HepG2 (cell line): Measurements from ENCODE around the gene DNAJB8. TPM values are rescaled to one million over a fixed set of nuclear protein-coding genes. Genes with fewer than 3 reads are reported as not detected.
A peak's percentile ranks its signal among the peaks of the same experiment; 100 is the strongest.

ENCODE experiments used
- ATAC-seq: fragments of 200-7000 bp; cut with Tn5 transposase; 3 replicates; pipeline ENCODE4 v1.9.1; 2020; ENCODE audit warnings: mild to moderate bottlenecking, moderate library complexity
- BruUV-seq: library from RNA; stranded (reverse); fragments of 400-500 nt; replicated peaks from 2 replicates; lab custom pipeline; 2021; lab: Mats Ljungman, UMichigan
- CTCF ChIA-PET: fragments of 300-600 bp; formaldehyde crosslinking; extraction: SDS; loops from one replicate; lab custom pipeline; 2021; ENCODE audit warnings: low total read pairs, inconsistent platforms, low intra/inter-chr PET ratio; lab: Yijun Ruan, JAX
- POLR2A ChIA-PET: fragments of 350-600 bp; sonication (Branson Sonifier 250); formaldehyde crosslinking; loops from one replicate; lab custom pipeline; 2020; ENCODE audit warnings: antibody characterized with exemption, inconsistent platforms; lab: Yijun Ruan, JAX
- DNase-seq: peaks from one replicate; pipeline ENCODE4 v3.0.0-alpha.2; 2015; ENCODE audit warnings: low spot score
- FAIRE-seq: peaks from 3 replicates; lab custom pipeline; 2011; peaks lifted over from hg19 to GRCh38; lab: Jason Lieb, UNC
- H2AFZ ChIP-seq: one replicate; pipeline ENCODE4 v1.6.1; 2011; ENCODE audit warnings: low read length, inconsistent platforms
- H3K27ac ChIP-seq: fragments of 300-600 bp; 3 replicates; pipeline ENCODE4 v1.8.0; 2011; ENCODE audit warnings: mixed run types, mild to moderate bottlenecking, mixed read lengths, low read length, inconsistent platforms; ENCODE audit not compliant: insufficient read depth; ENCODE audit errors: extremely low read length
- H3K27me3 ChIP-seq, 2 experiments: fragments of 200-600 bp in 1 of 2; 2 replicates in 1 of 2; 3 replicates in 1 of 2; pipeline versions ENCODE4 v1.6.0 to v1.8.0; 2011; ENCODE audit warnings: low read length in 2 of 2, mild to moderate bottlenecking in 2 of 2, moderate library complexity in 2 of 2, inconsistent platforms in 1 of 2; ENCODE audit not compliant: insufficient read depth in 2 of 2, control insufficient read depth in 1 of 2
- H3K36me3 ChIP-seq, 2 experiments: fragments of 200-600 bp in 1 of 2; replicated peaks in 1 of 2; 2 replicates in 1 of 2; 3 replicates in 1 of 2; pipeline versions ENCODE4 v1.5.1 to v1.8.0; 2011; ENCODE audit warnings: low read length in 2 of 2, inconsistent platforms in 1 of 2; ENCODE audit not compliant: insufficient read depth in 2 of 2, control insufficient read depth in 1 of 2
- H3K4me1 ChIP-seq: 2 replicates; pipeline ENCODE4 v1.5.1; 2012; ENCODE audit warnings: low read length, inconsistent platforms; ENCODE audit not compliant: insufficient read depth
- H3K4me2 ChIP-seq: 2 replicates; pipeline ENCODE4 v1.6.0; 2011; ENCODE audit warnings: low read depth, low read length, inconsistent platforms
- H3K4me3 ChIP-seq, 3 experiments: fragments of 200-600 bp in 1 of 3; sonication (generic), shearing (Covaris generic) in 1 of 3; replicated peaks in 1 of 3; 2 replicates each; pipeline ENCODE4 v1.5.1; 2011 to 2016; ENCODE audit warnings: low read length in 3 of 3, inconsistent platforms in 2 of 3, low read depth in 2 of 3, mild to moderate bottlenecking in 2 of 3, control low read depth in 1 of 3, mixed read lengths in 1 of 3; ENCODE audit not compliant: insufficient read depth in 1 of 3
- H3K79me2 ChIP-seq: one replicate; pipeline ENCODE4 v1.6.1; 2011; ENCODE audit warnings: low read length, inconsistent platforms; ENCODE audit not compliant: insufficient read depth
- H3K9ac ChIP-seq: 2 replicates; pipeline ENCODE4 v1.6.0; 2011; ENCODE audit warnings: mild to moderate bottlenecking, low read depth, low read length, inconsistent platforms; ENCODE audit not compliant: insufficient read depth
- H3K9me3 ChIP-seq: 2 replicates; pipeline ENCODE4 v1.5.1; 2012; ENCODE audit warnings: mild to moderate bottlenecking, low read length
- H4K20me1 ChIP-seq: 2 replicates; pipeline ENCODE4 v1.6.0; 2011; ENCODE audit warnings: inconsistent platforms, mild to moderate bottlenecking, low read length, moderate library complexity; ENCODE audit not compliant: insufficient read depth
- AGO1 ChIP-seq: fragments of 200-400 bp; formaldehyde crosslinking; IDR thresholded peaks from 2 replicates; pipeline ENCODE4 v1.6.1; 2017; ENCODE audit warnings: mild to moderate bottlenecking, low read depth, low read length, moderate library complexity; ENCODE audit not compliant: poor library complexity, severe bottlenecking
- KLF9 ChIP-seq: IDR thresholded peaks from 2 replicates; pipeline ENCODE4 v1.6.1; 2016; ENCODE audit warnings: low read depth
- ZNF138 ChIP-seq: sonication (generic); formaldehyde crosslinking; IDR thresholded peaks from 2 replicates; pipeline ENCODE4 v1.5.0; 2020; ENCODE audit warnings: mild to moderate bottlenecking, low read depth, missing genetic modification reagents
- ZNF225 ChIP-seq: sonication (generic); formaldehyde crosslinking; IDR thresholded peaks from 2 replicates; pipeline ENCODE4 v1.4.0; 2020; ENCODE audit warnings: mild to moderate bottlenecking, missing genetic modification reagents
- ZNF567 ChIP-seq: sonication (generic); formaldehyde crosslinking; IDR thresholded peaks from 2 replicates; pipeline ENCODE4 v1.8.1; 2023; ENCODE audit warnings: mild to moderate bottlenecking, missing genetic modification reagents, borderline replicate concordance
- ZNF576 ChIP-seq: sonication (generic); formaldehyde crosslinking; IDR thresholded peaks from 2 replicates; pipeline ENCODE4 v1.4.0; 2020; ENCODE audit warnings: mild to moderate bottlenecking, missing genetic modification reagents
- WGBS: methylation state at CpG from one replicate; pipeline ENCODE4 v1.1.6; 2017; ENCODE audit warnings: low lambda C conversion rate; 5-methylcytosine and 5-hydroxymethylcytosine counted together
- in situ Hi-C: cut with HindIII; loops from 2 replicates; pipeline ENCODE4 v1.10.0; 2017; ENCODE audit warnings: low pct_unique_long_range_greater_than_20kb; ENCODE audit not compliant: extremely low pct_ligation_motif_present
- intact Hi-C: fragments of 100-400 bp; cut with micrococcal nuclease; formaldehyde crosslinking; loops from one replicate; pipeline ENCODE4 v1.10.0; 2022; ENCODE audit not compliant: unreplicated experiment
- polyA plus RNA-seq, 8 experiments: library from polyadenylated mRNA; depleted of rRNA in 3 of 8; stranded (reverse) in 7 of 8; unstranded in 1 of 8; fragments of >200 nt; fragmentation: Illumina TruSeq in 4 of 8; extraction: Trizol in 4 of 8; gene quantifications; 2 replicates each; pipeline versions ENCODE4 v1.2.1 to v1.2.3, GENCODE V29; 2011 to 2016; ENCODE audit warnings: low read depth in 4 of 8, missing spikeins in 1 of 8, mixed read lengths in 1 of 8; ENCODE audit not compliant: insufficient read depth in 1 of 8
- total RNA-seq, 5 experiments: library from RNA; depleted of rRNA; stranded (reverse); fragments of >200 nt; fragmentation: Illumina TruSeq; extraction: Trizol; gene quantifications; 2 replicates each; pipeline ENCODE4 v1.2.3, GENCODE V29; 2016; ENCODE audit warnings: low read depth in 1 of 5

Gene DNAJB8
- total and polyA plus RNA-seq, 2 of the 13 experiments (the other 11 are each of a cell fraction or from before 2014, with no cell fraction given), result not detected

GRCh38 chr3:128483657-128484403 lies 17.1 kb upstream of the DNAJB8 start:
- Histone ChIP-seq H3K4me2 (no peak overlapping the region), H4K20me1 (no peaks in the 10 kb centered on the region; the same call in 1 of the 2 replicates), H3K9me3 (no peaks in the 10 kb centered on the region), H3K4me1 (peaks cover 16% of the 10 kb centered on the region), H3K27ac (no peak overlapping the region), H3K79me2 (peaks cover 5% of the 10 kb centered on the region), H3K9ac (no peak overlapping the region), H3K27me3 (no peaks in the 10 kb centered on the region)
- intact Hi-C loops, result no loop called here
- 90% methylated on average over 25 of the region's 26 CpGs for WGBS
- DNase-seq (no peak), FAIRE-seq (no peak), ATAC-seq (no peak)
- no TSS peak for BruUV-seq
- CTCF ChIA-PET, result no interaction called here
- TF ChIP-seq ZNF138 (no peak), AGO1 (peak; percentile 68), KLF9 (no peak), ZNF576 (CRISPR knock-in tag) (no peak), ZNF225 (CRISPR knock-in tag) (no peak), ZNF567 (no peak)
- TF ChIP-seq, all 625 proteins: peak for 1
- Histone ChIP-seq H2AFZ (no peak overlapping the region), H3K36me3 (peaks cover 6 to 47% of the 10 kb centered on the region in 2 experiments; a peak in 3 of 5 replicates), H3K4me3 (no peak overlapping the region)
- in situ Hi-C loops, result no loop called here
- POLR2A ChIA-PET, result no interaction called here
